ENCODE data around the gene KIF11.
A peak's percentile ranks its signal among the peaks of the same experiment; 100 is the strongest.

Gene KIF11

GRCh38 chr10:92592761-92593618 lies at the start of gene KIF11:
Gene KIF11, plus strand, starts transcription at chr10:92593130. Its CDS starts 246 bp downstream, at chr10:92593376.
- peak within 1 kb of the TSS; percentile 86 for H3K27ac ChIP-seq (ENCODE audit: low read depth, low read length)
- H3K36me3 ChIP-seq (ENCODE audit: control insufficient read depth, insufficient read depth, low read length): no peaks in the 10 kb centered on the region
- no peaks in the 10 kb centered on the region for H3K9me3 ChIP-seq (ENCODE audit: control insufficient read depth, insufficient read depth, low read depth, low read length)
- peak within 1 kb of the TSS; percentile 91 for H3K9ac ChIP-seq (ENCODE audit: low read length)
- no peaks in the 10 kb centered on the region for H3K27me3 ChIP-seq (ENCODE audit: control insufficient read depth, insufficient read depth, low read length)
- H3K4me1 ChIP-seq (ENCODE audit: control insufficient read depth, insufficient read depth, low read length): peaks cover 14% of the 10 kb centered on the region
- peak within 1 kb of the TSS; percentile 91 for H3K4me3 ChIP-seq (ENCODE audit: low read depth, low read length)

GRCh38 chr10:92544296-92544695 lies 48.6 kb upstream of the KIF11 start:
- no peak overlapping the region for H3K9ac ChIP-seq (ENCODE audit: low read length)
- H3K27ac ChIP-seq (ENCODE audit: low read depth, low read length): no peak overlapping the region
- peaks cover 25% of the 10 kb centered on the region for H3K4me1 ChIP-seq (ENCODE audit: control insufficient read depth, insufficient read depth, low read length)
- peak overlapping the region; percentile 15; the same call in 1 of the 2 replicates for H3K4me3 ChIP-seq (ENCODE audit: low read depth, low read length)
- H3K36me3 ChIP-seq (ENCODE audit: control insufficient read depth, insufficient read depth, low read length): no peaks in the 10 kb centered on the region
- H3K27me3 ChIP-seq (ENCODE audit: control insufficient read depth, insufficient read depth, low read length): no peaks in the 10 kb centered on the region
- H3K9me3 ChIP-seq (ENCODE audit: control insufficient read depth, insufficient read depth, low read depth, low read length): no peaks in the 10 kb centered on the region

GRCh38 chr10:92545556-92545955 lies 47.4 kb upstream of the KIF11 start:
- Histone ChIP-seq H3K27ac (ENCODE audit: low read depth, low read length) (no peak overlapping the region), H3K27me3 (ENCODE audit: control insufficient read depth, insufficient read depth, low read length) (no peaks in the 10 kb centered on the region), H3K4me1 (ENCODE audit: control insufficient read depth, insufficient read depth, low read length) (peaks cover 25% of the 10 kb centered on the region), H3K36me3 (ENCODE audit: control insufficient read depth, insufficient read depth, low read length) (no peaks in the 10 kb centered on the region), H3K4me3 (ENCODE audit: low read depth, low read length) (no peak overlapping the region), H3K9me3 (ENCODE audit: control insufficient read depth, insufficient read depth, low read depth, low read length) (no peaks in the 10 kb centered on the region), H3K9ac (ENCODE audit: low read length) (no peak overlapping the region)

- peaks cover 21% of the 10 kb centered on the region for H3K4me1 ChIP-seq (ENCODE audit: control insufficient read depth, insufficient read depth, low read length)
- no peak overlapping the region for H3K27ac ChIP-seq (ENCODE audit: low read depth, low read length)
- no peak overlapping the region for H3K9ac ChIP-seq (ENCODE audit: low read length)
Measured at GRCh38 chr10:92547676-92548075, 45.3 kb upstream of the KIF11 start.

GRCh38 chr10:92550924-92551323 lies 42.0 kb upstream of the KIF11 start:
- no peaks in the 10 kb centered on the region for H3K27me3 ChIP-seq (ENCODE audit: control insufficient read depth, insufficient read depth, low read length)
- peaks cover 6% of the 10 kb centered on the region; the same call in 1 of the 2 replicates for H3K9me3 ChIP-seq (ENCODE audit: control insufficient read depth, insufficient read depth, low read depth, low read length)
- H3K36me3 ChIP-seq (ENCODE audit: control insufficient read depth, insufficient read depth, low read length): peaks cover 18% of the 10 kb centered on the region
- H3K9ac ChIP-seq (ENCODE audit: low read length): no peak overlapping the region
- 0 out of 2 replicates have a peak, but pooled peaks cover 2% of the 10 kb centered on the region for H3K4me1 ChIP-seq (ENCODE audit: control insufficient read depth, insufficient read depth, low read length)
- no peak overlapping the region for H3K27ac ChIP-seq (ENCODE audit: low read depth, low read length)
- H3K4me3 ChIP-seq (ENCODE audit: low read depth, low read length): no peak overlapping the region

More at GRCh38 chr10:92547676-92548075, 45.3 kb upstream of the KIF11 start:
- Histone ChIP-seq H3K4me3 (ENCODE audit: low read depth, low read length) (no peak overlapping the region), H3K27me3 (ENCODE audit: control insufficient read depth, insufficient read depth, low read length) (no peaks in the 10 kb centered on the region), H3K9me3 (ENCODE audit: control insufficient read depth, insufficient read depth, low read depth, low read length) (no peaks in the 10 kb centered on the region), H3K36me3 (ENCODE audit: control insufficient read depth, insufficient read depth, low read length) (0 out of 2 replicates have a peak, but pooled peaks cover 2% of the 10 kb centered on the region)

- Histone ChIP-seq H3K4me1 (ENCODE audit: control insufficient read depth, insufficient read depth, low read length) (no peaks in the 10 kb centered on the region), H3K27me3 (ENCODE audit: control insufficient read depth, insufficient read depth, low read length) (no peaks in the 10 kb centered on the region), H3K4me3 (ENCODE audit: low read depth, low read length) (no peak overlapping the region), H3K36me3 (ENCODE audit: control insufficient read depth, insufficient read depth, low read length) (peaks cover 23% of the 10 kb centered on the region), H3K9ac (ENCODE audit: low read length) (no peak overlapping the region), H3K9me3 (ENCODE audit: control insufficient read depth, insufficient read depth, low read depth, low read length) (peaks cover 6% of the 10 kb centered on the region; the same call in 1 of the 2 replicates), H3K27ac (ENCODE audit: low read depth, low read length) (no peak overlapping the region)
Measured at GRCh38 chr10:92552310-92552709, 40.6 kb upstream of the KIF11 start.

- Histone ChIP-seq H3K4me1 (ENCODE audit: control insufficient read depth, insufficient read depth, low read length) (no peaks in the 10 kb centered on the region), H3K36me3 (ENCODE audit: control insufficient read depth, insufficient read depth, low read length) (peaks cover 35% of the 10 kb centered on the region), H3K27me3 (ENCODE audit: control insufficient read depth, insufficient read depth, low read length) (no peaks in the 10 kb centered on the region), H3K4me3 (ENCODE audit: low read depth, low read length) (no peak overlapping the region), H3K9ac (ENCODE audit: low read length) (no peak overlapping the region), H3K9me3 (ENCODE audit: control insufficient read depth, insufficient read depth, low read depth, low read length) (peaks cover 7% of the 10 kb centered on the region; the same call in 1 of the 2 replicates), H3K27ac (ENCODE audit: low read depth, low read length) (no peak overlapping the region)
Measured at GRCh38 chr10:92553959-92554358, 39.0 kb upstream of the KIF11 start.

- H3K9me3 ChIP-seq (ENCODE audit: control insufficient read depth, insufficient read depth, low read depth, low read length): peaks cover 12% of the 10 kb centered on the region; the same call in 1 of the 2 replicates
Measured at GRCh38 chr10:92559046-92559445, 33.9 kb upstream of the KIF11 start.

GRCh38 chr10:92562424-92562823 lies 30.5 kb upstream of the KIF11 start:
- H3K27ac ChIP-seq (ENCODE audit: low read depth, low read length): no peak overlapping the region
- H3K27me3 ChIP-seq (ENCODE audit: control insufficient read depth, insufficient read depth, low read length): no peaks in the 10 kb centered on the region
- H3K4me3 ChIP-seq (ENCODE audit: low read depth, low read length): no peak overlapping the region
- H3K36me3 ChIP-seq (ENCODE audit: control insufficient read depth, insufficient read depth, low read length): peaks cover 51% of the 10 kb centered on the region
- H3K9ac ChIP-seq (ENCODE audit: low read length): no peak overlapping the region
- H3K9me3 ChIP-seq (ENCODE audit: control insufficient read depth, insufficient read depth, low read depth, low read length): peaks cover 9% of the 10 kb centered on the region; the same call in 1 of the 2 replicates
- H3K4me1 ChIP-seq (ENCODE audit: control insufficient read depth, insufficient read depth, low read length): no peaks in the 10 kb centered on the region

More at GRCh38 chr10:92559046-92559445, 33.9 kb upstream of the KIF11 start:
- H3K4me1 ChIP-seq (ENCODE audit: control insufficient read depth, insufficient read depth, low read length): no peaks in the 10 kb centered on the region
- no peak overlapping the region for H3K27ac ChIP-seq (ENCODE audit: low read depth, low read length)
- H3K27me3 ChIP-seq (ENCODE audit: control insufficient read depth, insufficient read depth, low read length): no peaks in the 10 kb centered on the region
- H3K4me3 ChIP-seq (ENCODE audit: low read depth, low read length): no peak overlapping the region
- no peak overlapping the region for H3K9ac ChIP-seq (ENCODE audit: low read length)
- H3K36me3 ChIP-seq (ENCODE audit: control insufficient read depth, insufficient read depth, low read length): peaks cover 60% of the 10 kb centered on the region

- H3K9me3 ChIP-seq (ENCODE audit: control insufficient read depth, insufficient read depth, low read depth, low read length): no peaks in the 10 kb centered on the region
- H3K27me3 ChIP-seq (ENCODE audit: control insufficient read depth, insufficient read depth, low read length): no peaks in the 10 kb centered on the region
- no peak overlapping the region for H3K4me3 ChIP-seq (ENCODE audit: low read depth, low read length)
- H3K27ac ChIP-seq (ENCODE audit: low read depth, low read length): no peak overlapping the region
- H3K36me3 ChIP-seq (ENCODE audit: control insufficient read depth, insufficient read depth, low read length): peaks cover 20% of the 10 kb centered on the region
- peaks cover 21% of the 10 kb centered on the region for H3K4me1 ChIP-seq (ENCODE audit: control insufficient read depth, insufficient read depth, low read length)
- H3K9ac ChIP-seq (ENCODE audit: low read length): no peak overlapping the region
Measured at GRCh38 chr10:92567952-92568600, 24.9 kb upstream of the KIF11 start.

- no peak overlapping the region for H3K27ac ChIP-seq (ENCODE audit: low read depth, low read length)
- no peaks in the 10 kb centered on the region for H3K9me3 ChIP-seq (ENCODE audit: control insufficient read depth, insufficient read depth, low read depth, low read length)
- H3K4me1 ChIP-seq (ENCODE audit: control insufficient read depth, insufficient read depth, low read length): peaks cover 21% of the 10 kb centered on the region
- H3K4me3 ChIP-seq (ENCODE audit: low read depth, low read length): no peak overlapping the region
- no peaks in the 10 kb centered on the region for H3K27me3 ChIP-seq (ENCODE audit: control insufficient read depth, insufficient read depth, low read length)
- no peak overlapping the region for H3K9ac ChIP-seq (ENCODE audit: low read length)
- peaks cover 16% of the 10 kb centered on the region for H3K36me3 ChIP-seq (ENCODE audit: control insufficient read depth, insufficient read depth, low read length)
Measured at GRCh38 chr10:92569071-92569470, 23.9 kb upstream of the KIF11 start.

Measured in HUES6 (cell line).